Raji (cell line): ENCODE results near the gene XKR7.

ENCODE experiments used
- POLR2A ChIP-seq: IDR thresholded peaks from 2 replicates; pipeline ENCODE4 v1.6.1; 2011; ENCODE audit warnings: low read depth, low read length, control low read depth; ENCODE audit not compliant: insufficient read depth

XKR7 gene

DNA sequence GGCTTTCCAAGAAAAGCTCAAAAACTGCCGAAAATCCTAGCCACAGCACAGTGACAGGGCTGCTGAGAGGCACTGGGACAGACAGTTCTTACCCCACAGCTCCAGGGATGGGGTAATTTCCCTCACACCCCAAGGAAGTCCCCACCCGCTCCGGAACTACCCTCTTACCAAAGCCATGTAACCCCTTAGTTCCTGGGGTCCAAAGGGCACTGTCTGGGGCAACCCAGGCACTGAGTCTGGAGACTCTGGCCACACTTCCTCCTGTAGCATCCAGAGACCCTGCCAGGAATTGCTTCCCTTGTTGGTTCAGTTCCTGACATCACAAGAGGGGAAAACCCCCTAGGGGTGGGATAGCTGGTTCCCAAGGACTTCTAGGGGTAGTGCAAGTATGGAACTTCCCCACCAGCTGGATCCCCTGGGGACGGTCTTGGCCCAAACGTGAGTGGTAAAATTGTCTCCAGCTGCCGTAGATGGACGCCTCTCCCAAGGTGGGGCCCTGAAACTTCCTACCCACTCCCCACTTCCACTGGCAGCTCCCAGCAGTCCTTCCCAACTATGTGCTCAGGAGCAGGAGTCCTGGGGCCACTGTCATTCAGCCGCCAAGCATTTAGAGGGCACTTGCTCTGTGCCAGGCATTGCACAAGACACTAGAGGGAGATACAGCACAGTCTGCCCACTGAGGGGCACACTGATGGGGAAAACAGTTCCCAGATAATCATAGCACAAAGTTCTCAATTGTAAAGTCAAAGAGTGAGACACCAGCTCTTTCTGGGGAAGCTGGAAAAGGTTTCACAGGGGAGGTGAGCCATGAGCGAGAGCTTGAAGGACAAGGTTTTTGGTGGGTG is 66.9 kb downstream of the XKR7 start:
- TF ChIP-seq POLR2A: no peak

DNA sequence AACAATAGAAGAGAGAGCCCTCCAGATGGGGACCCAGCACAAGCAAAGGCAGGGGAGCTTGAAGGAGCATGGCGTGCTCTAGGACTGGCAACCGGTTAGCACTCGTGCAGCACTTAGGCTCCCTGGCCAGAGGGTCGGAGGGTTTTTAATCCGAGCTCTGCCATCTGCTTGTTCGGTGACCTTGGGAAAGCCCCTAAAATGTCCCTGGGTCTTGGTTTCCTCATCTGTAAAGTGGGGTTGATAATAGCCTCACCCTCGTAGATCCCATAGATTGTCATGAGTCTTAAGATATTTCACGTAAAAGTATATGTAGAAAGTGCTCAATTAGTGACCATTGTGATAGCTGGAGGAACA is 67.5 kb downstream of the XKR7 start:
- TF ChIP-seq POLR2A: no peak

DNA sequence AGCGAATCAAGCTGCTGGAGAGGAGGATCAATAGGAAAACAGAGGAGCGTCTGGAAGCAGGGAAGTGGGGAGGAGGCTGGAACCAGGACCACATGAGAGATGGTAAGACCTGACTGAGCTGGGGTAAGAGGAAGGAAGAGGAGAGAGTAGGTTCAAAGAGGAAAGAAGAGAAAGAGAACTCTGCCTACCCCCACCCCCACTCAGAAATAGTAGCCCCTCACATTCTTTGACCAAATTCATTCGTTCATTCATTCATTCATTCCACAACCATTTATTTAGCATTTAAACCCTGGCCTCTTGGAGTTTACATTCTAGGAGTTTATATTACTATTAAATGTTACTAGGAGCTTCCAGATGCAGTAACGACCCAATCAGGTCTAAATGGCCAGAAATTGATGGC is 68.3 kb downstream of the XKR7 start:
- TF ChIP-seq POLR2A: no peak

DNA sequence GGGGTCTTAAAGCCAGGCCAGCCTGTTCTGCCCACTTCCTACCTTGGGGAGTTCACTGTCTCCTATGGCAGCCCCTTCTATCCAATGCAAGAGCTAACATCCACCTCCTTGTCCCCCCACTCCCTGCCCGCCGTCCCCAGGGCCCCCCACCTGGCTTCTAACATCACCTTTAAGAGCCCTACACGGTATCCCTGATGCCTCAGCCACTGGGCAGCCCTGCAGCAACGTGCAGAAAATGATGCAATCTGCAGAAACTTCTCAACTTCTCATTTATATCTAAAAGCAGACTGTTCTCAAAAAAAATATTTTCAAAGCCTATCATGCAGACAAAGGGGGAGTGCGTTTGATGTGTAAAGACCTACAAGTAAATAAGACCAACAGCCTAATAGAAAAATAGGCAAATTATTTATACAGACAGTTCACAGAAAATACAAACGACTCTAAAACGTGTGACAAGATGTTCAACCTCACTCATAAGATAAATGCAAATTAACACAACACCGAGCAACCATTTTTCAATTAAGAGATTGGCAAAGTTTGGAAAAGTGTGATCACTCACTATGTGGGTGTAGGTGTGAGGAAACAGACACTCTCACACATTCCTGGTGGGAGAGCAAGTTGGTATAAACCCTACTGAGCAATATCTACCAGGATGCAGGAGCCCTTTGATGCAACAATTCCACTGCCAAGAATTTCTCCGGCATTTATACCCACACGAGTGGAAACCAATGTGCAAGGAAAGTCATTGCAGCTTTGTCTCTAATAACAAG is 69.0 kb downstream of the XKR7 start:
- TF ChIP-seq POLR2A: no peak

DNA sequence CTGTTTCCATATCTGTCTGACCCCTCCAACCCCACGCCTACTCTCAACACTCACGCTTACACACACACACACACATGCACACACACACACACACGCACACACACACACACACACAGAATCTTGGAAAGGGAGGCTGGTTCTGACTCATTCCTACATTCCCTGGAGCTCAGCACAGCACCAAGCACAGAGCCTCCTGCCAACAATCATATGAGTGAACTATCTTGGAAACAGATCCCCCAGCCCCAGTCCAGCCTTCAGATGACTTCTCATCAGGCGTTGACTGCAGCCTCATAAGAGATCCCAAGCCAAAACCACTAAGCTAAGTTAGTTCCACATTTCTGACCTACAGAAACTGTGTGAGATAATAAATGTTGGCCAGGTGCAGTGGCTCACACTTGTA is 70.0 kb downstream of the XKR7 start:
- no peak for TF ChIP-seq POLR2A

DNA sequence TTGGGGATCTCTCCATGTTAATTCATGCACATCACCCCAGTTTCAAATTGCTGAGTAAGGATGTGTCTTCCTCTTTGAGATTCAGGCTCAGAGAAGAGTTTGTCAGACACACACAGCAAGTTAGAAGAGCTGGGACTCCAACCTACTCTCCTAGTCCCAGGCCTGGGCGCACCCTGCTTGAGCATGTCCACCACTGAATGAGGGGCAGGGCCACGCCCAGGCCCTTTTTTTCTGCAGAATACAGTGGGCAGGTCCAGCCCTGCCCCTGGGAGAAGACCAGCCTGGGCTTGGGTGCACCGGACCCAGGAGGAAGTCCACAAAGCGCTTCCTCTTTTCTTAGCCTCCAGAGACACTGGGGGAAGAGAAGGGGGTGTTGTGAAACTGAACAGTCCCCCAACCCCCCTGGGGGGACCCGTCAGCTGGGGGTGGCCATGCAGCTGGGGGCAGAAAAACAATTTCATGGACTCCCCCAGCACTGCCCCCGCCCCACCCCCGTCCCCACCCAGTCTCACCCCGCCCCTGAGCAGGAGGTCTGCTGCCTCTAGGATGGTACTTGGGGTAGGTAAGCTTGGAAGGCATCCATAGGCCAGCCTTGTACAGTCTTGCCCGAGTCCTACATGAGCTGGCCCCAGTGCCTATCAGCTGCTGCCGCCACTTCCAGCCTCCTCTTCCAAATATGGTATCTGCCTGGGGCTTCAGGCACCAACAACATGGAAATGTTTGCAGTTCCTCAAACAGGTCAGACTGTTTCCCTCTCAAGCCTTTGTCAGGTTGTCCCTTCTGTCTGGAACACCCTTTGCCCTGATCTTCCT is 72.4 kb downstream of the XKR7 start:
- peak; percentile 35; the same call in 1 of the 2 replicates for TF ChIP-seq POLR2A

DNA sequence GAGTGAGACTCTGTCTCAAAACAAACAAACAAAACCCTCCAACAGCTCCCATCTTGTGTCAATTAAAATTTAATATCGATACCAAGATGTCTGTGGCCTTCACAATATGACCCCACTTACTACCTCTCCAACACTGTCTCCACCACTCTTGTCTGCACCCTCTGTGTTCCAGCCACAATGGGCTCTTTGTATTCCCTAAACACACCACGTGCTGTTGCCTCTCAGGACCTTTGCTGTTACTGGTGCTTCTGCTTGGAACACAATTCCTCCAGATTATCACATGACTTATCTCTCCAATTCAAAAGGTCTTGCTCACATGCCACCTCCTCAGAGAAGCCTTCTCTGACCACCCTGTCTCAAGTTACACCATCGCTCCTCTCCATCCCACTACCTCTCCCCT is 78.0 kb downstream of the XKR7 start:
- TF ChIP-seq POLR2A: no peak

DNA sequence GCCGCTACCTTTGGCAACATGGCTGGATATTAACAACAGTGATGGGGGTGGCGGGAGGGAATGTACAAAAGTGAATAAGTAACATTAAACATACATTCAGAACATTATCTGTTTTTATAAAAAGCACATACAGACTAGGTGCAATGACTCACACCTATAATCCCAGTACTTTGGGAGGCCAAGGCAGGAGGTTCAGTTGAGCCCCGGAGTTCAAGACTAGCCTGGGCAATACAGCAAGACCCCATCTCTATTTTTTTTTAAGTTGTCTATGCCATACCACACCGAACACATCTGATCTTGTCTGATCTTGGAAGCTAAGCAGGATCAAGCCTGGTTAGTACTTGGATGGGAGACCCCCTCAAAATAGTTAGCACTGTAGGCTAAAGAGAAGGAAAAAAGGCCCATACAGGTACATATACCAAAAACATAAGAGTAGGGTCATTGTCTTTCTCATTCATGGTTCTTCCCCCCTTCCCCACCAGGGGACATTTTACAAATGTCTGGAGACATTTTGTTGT is 82.4 kb downstream of the XKR7 start:
- TF ChIP-seq POLR2A: no peak

DNA sequence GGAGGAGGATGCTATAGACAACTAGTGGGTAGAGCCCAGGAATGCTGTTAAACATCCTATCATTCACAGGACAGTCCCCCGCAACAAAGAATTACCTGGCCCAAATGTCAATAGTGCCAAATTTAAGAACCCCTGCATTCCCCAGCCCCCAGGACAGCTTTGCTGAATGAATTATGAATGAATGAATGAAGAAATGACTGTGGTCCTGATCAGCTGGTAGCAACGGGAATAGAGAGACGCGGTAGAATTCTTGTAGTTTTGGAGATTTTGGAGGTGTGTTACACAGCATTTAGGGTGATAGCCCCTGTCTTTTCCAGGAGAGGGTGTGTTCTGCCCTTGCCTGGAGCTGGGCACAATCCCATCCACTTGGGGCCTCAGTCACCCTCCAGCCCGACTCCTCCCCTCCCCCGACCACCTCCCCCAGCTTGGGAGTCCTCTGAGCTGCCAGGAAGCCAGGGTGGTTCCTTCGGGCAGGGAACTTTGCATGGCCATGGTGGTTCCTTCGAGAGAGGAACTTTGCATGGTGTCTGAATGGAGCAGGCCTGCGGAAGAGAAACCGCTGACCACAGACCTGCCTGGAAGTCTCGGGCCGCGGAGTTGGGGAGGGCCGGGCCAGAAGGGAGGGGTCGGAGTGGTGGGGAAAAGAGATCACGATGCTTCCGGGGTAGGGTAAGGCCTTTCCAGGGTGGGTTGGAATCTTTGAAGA is 83.1 kb downstream of the XKR7 start:
- no peak for TF ChIP-seq POLR2A

DNA sequence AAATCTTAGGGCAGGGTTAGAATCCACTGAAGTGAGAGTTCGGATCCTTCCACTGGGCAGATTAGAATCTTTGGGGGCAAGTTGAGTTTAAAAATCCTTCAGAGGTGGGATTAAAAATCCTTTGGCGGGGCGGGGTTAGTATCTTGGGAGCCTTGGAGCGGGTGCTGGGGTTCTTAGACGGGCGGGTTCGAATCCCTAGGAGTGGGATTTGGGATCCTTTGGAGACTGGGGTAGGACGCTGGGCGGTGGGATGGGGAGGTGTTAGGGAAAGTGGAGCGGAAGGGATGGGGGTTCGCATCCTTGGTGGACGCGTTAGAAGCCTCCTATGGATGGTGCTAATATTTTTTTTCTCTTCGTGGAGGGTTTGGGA is 83.8 kb downstream of the XKR7 start:
- TF ChIP-seq POLR2A: no peak

DNA sequence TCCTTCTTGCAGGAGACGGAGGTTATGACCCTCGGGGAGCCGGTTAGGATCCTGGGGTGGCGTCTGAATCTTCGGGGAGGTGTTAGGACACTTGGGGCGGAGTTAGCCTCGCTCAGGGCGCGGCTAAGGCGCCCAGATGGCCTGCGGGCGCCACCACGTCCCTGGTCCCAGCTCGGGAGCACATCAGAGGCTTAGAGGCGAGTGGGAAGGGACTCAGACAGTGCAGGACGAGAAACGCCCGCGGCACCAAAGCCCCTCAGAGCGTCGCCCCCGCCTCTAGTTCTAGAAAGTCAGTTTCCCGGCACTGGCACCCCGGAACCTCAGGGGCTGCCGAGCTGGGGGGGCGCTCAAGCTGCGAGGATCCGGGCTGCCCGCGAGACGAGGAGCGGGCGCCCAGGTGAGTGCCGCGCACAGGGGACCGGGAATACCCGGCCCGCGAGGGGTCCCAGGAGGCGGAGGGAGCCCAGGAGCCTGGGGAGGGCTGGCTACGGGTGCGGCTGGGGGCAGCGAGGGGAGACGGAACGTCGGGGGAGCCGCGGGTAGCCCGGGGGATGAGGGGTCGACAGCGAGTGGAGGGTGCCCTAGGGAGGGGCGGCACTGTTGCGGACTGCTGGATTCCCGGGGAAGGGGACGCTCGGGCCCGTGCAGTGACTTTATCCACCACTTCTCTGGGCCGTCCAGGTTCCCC is 84.3 kb downstream of the XKR7 start, which contains the start of gene HCK:
Gene HCK, plus strand, starts transcription at position 153 of the 688 bp plus-strand sequence.
- TF ChIP-seq POLR2A: no peak

DNA sequence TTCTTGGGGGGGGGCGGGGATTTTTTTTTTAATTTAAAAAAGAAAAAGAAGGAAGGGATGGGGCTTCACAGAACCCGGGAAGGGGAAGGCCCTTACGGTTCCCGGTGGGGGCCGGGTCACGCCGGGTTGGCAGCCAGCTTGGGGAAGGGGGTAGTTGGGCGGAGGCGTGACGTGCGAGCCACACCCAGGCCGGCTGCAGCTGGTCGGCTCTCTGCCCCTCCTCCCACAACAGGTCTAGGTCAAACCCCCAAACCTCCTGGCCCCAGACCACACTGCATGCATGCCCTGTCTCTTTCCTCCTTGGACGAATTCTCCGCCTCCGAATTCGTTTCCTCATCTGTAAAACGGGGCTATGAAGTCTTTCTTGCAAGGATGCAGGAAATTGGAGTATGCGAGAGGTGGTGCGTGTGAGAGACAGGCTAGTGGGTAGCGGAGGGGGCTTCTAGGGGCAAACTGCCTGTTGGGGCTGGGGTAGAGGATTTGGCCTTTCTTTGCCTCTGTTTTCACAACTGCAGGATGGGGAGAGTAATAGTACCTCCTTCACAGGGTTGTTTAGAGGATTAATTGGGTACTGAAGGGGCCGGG is 84.9 kb downstream of the XKR7 start:
- no peak for TF ChIP-seq POLR2A
